GM23248 (cell line): Measurements from ENCODE around the gene LDLRAD4. TPM values are rescaled to one million over a fixed set of nuclear protein-coding genes. Genes with fewer than 3 reads are reported as not detected.

ENCODE experiments used
- DNase-seq: peaks from one replicate; pipeline ENCODE4 v3.0.0-alpha.2; 2015
- H2AFZ ChIP-seq: fragments of 200-600 bp; sonication (generic); 2 replicates; pipeline ENCODE4 v1.6.1; 2016; ENCODE audit warnings: antibody characterized with exemption
- H3F3A ChIP-seq: fragments of 200-600 bp; sonication (generic); 2 replicates; pipeline ENCODE4 v1.6.1; 2016; ENCODE audit warnings: mild to moderate bottlenecking, antibody characterized with exemption, mixed run types; ENCODE audit not compliant: insufficient read depth
- H3K27ac ChIP-seq: fragments of 200-600 bp; sonication (generic); 2 replicates; pipeline ENCODE4 v1.5.1; 2016; ENCODE audit warnings: mild to moderate bottlenecking
- H3K27me3 ChIP-seq: fragments of 200-600 bp; sonication (generic); replicated peaks from 2 replicates; pipeline ENCODE4 v1.6.1; 2016; ENCODE audit warnings: mild to moderate bottlenecking; ENCODE audit not compliant: insufficient read depth
- H3K36me3 ChIP-seq: fragments of 200-600 bp; sonication (generic); 2 replicates; pipeline ENCODE4 v1.6.1; 2016; ENCODE audit warnings: low read depth, mild to moderate bottlenecking
- H3K4me1 ChIP-seq: fragments of 200-600 bp; sonication (generic); 2 replicates; pipeline ENCODE4 v1.6.1; 2016; ENCODE audit warnings: mild to moderate bottlenecking; ENCODE audit not compliant: insufficient read depth
- H3K4me2 ChIP-seq: fragments of 200-600 bp; sonication (generic); one replicate; pipeline ENCODE4 v1.6.1; 2016; ENCODE audit warnings: mild to moderate bottlenecking; ENCODE audit not compliant: unreplicated experiment
- H3K4me3 ChIP-seq: fragments of 200-600 bp; sonication (generic); 2 replicates; pipeline ENCODE4 v1.5.1; 2016; ENCODE audit warnings: mild to moderate bottlenecking
- H3K79me2 ChIP-seq: fragments of 200-600 bp; sonication (generic); 2 replicates; pipeline ENCODE4 v1.6.1; 2016; ENCODE audit warnings: mild to moderate bottlenecking; ENCODE audit not compliant: insufficient read depth
- H3K9ac ChIP-seq: fragments of 200-600 bp; sonication (generic); 2 replicates; pipeline ENCODE4 v1.6.1; 2016; ENCODE audit warnings: mild to moderate bottlenecking
- H3K9me2 ChIP-seq: fragments of 200-600 bp; sonication (generic); 2 replicates; pipeline ENCODE4 v1.6.1; 2016; ENCODE audit warnings: mixed run types, mild to moderate bottlenecking, moderate library complexity; ENCODE audit not compliant: insufficient read depth
- H3K9me3 ChIP-seq: fragments of 200-600 bp; sonication (generic); one replicate; pipeline ENCODE4 v1.6.1; 2017; ENCODE audit warnings: low read depth
- H4K20me1 ChIP-seq: fragments of 200-600 bp; sonication (generic); 2 replicates; pipeline ENCODE4 v1.6.0; 2016; ENCODE audit not compliant: insufficient read depth
- EZH2 ChIP-seq: fragments of 200-600 bp; sonication (generic); IDR thresholded peaks from 2 replicates; pipeline ENCODE4 v1.6.1; 2018; ENCODE audit warnings: antibody characterized with exemption, mild to moderate bottlenecking; ENCODE audit not compliant: insufficient read depth, poor library complexity, severe bottlenecking
- EZH2phosphoT487 ChIP-seq: fragments of 200-600 bp; sonication (generic); IDR thresholded peaks from 2 replicates; pipeline ENCODE4 v1.6.1; 2018; ENCODE audit warnings: antibody characterized with exemption, moderate library complexity, mild to moderate bottlenecking, low read depth; ENCODE audit not compliant: insufficient read depth
- WGBS, 2 experiments: methylation state at CpG; one replicate each; pipeline ENCODE4 v1.1.6; 2015 to 2017; ENCODE audit warnings: low lambda C conversion rate in 2 of 2, low coverage in 1 of 2; ENCODE audit errors: missing lambda C conversion rate in 2 of 2; 5-methylcytosine and 5-hydroxymethylcytosine counted together
- in situ Hi-C: fragments of 300-500 bp; cut with MboI; formaldehyde crosslinking; loops from 2 replicates; pipeline ENCODE4 v1.15.0; 2020
- polyA plus RNA-seq: library from polyadenylated mRNA; unstranded; fragments of >200 nt; fragmentation: Nextera tagmentation; extraction: Ambion mirVana; gene quantifications from 2 replicates; pipeline ENCODE4 v1.2.1, GENCODE V29; 2016
- total RNA-seq: library from RNA; depleted of rRNA; stranded (reverse); fragments of >200 nt; shearing (Covaris generic); gene quantifications from 2 replicates; pipeline ENCODE4 v1.2.3, GENCODE V29; 2014

The LDLRAD4 gene
- total and polyA plus RNA-seq, 2 experiments from 2014 or later = not detected

GRCh38 chr18:13407484-13407883 lies 188.9 kb downstream of the LDLRAD4 start:
- Histone ChIP-seq H2AFZ (no peak overlapping the region), H3K9ac (no peak overlapping the region), H4K20me1 (no peaks in the 10 kb centered on the region), H3K36me3 (no peaks in the 10 kb centered on the region), H3K9me3 (no peaks in the 10 kb centered on the region), H3K27ac (no peak overlapping the region), H3K27me3 (no peaks in the 10 kb centered on the region), H3F3A (no peaks in the 10 kb centered on the region), H3K4me1 (no peaks in the 10 kb centered on the region), H3K4me3 (no peak overlapping the region), H3K79me2 (no peaks in the 10 kb centered on the region), H3K4me2 (no peak overlapping the region), H3K9me2 (no peaks in the 10 kb centered on the region)
- DNase-seq = no peak
- TF ChIP-seq EZH2phosphoT487 (no peak), EZH2 (no peak)
- 31 to 43% methylated on average over 4 of the region's 4 CpGs for WGBS, 2 experiments
- in situ Hi-C loops = no loop called here

- H3F3A ChIP-seq = no peaks in the 10 kb centered on the region
- no peaks in the 10 kb centered on the region for H3K4me1 ChIP-seq
- no peaks in the 10 kb centered on the region for H3K9me2 ChIP-seq
- H3K27me3 ChIP-seq = no peaks in the 10 kb centered on the region
- no peaks in the 10 kb centered on the region for H3K79me2 ChIP-seq
- H3K4me2 ChIP-seq = no peak overlapping the region
- no peak overlapping the region for H3K4me3 ChIP-seq
- H3K9me3 ChIP-seq = no peaks in the 10 kb centered on the region
- H3K9ac ChIP-seq = no peak overlapping the region
- no peak overlapping the region for H3K27ac ChIP-seq
- DNase-seq = no peak
- TF ChIP-seq EZH2phosphoT487 (no peak), EZH2 (no peak)
- H2AFZ ChIP-seq = no peak overlapping the region
- 67 to 78% methylated on average over 1 of the region's 1 CpG for WGBS, 2 experiments
- no peaks in the 10 kb centered on the region for H3K36me3 ChIP-seq
- no peaks in the 10 kb centered on the region for H4K20me1 ChIP-seq
- in situ Hi-C loops = no loop called here
These were observed 190.5 kb downstream of the LDLRAD4 start for GRCh38 chr18:13409026-13409425.

- no peak for DNase-seq
- Histone ChIP-seq H3K4me3 (no peak overlapping the region), H4K20me1 (no peaks in the 10 kb centered on the region), H3K79me2 (no peaks in the 10 kb centered on the region), H3K27ac (no peak overlapping the region), H3K4me1 (no peaks in the 10 kb centered on the region), H3K27me3 (no peaks in the 10 kb centered on the region), H3K9me3 (no peaks in the 10 kb centered on the region), H3F3A (no peaks in the 10 kb centered on the region), H2AFZ (no peak overlapping the region), H3K4me2 (no peak overlapping the region), H3K36me3 (no peaks in the 10 kb centered on the region), H3K9ac (no peak overlapping the region), H3K9me2 (no peaks in the 10 kb centered on the region)
- 61 to 64% methylated on average over 11 of the region's 11 CpGs for WGBS, 2 experiments
- in situ Hi-C loops = no loop called here
- no peak for TF ChIP-seq EZH2phosphoT487
- no peak for TF ChIP-seq EZH2
These were observed 191.4 kb downstream of the LDLRAD4 start for GRCh38 chr18:13409997-13410396.

GRCh38 chr18:13410471-13410870 lies 191.9 kb downstream of the LDLRAD4 start:
- H2AFZ ChIP-seq = no peak overlapping the region
- H3K9me3 ChIP-seq = no peaks in the 10 kb centered on the region
- no peak overlapping the region for H3K4me2 ChIP-seq
- no peak for DNase-seq
- H3K79me2 ChIP-seq = no peaks in the 10 kb centered on the region
- no peaks in the 10 kb centered on the region for H3K36me3 ChIP-seq
- H3K27me3 ChIP-seq = no peaks in the 10 kb centered on the region
- TF ChIP-seq EZH2phosphoT487 = no peak
- TF ChIP-seq EZH2 = no peak
- in situ Hi-C loops = no loop called here
- no peak overlapping the region for H3K4me3 ChIP-seq
- H3K9me2 ChIP-seq = no peaks in the 10 kb centered on the region
- H3K4me1 ChIP-seq = no peaks in the 10 kb centered on the region
- no peak overlapping the region for H3K27ac ChIP-seq
- H3F3A ChIP-seq = no peaks in the 10 kb centered on the region
- no peaks in the 10 kb centered on the region for H4K20me1 ChIP-seq
- no peak overlapping the region for H3K9ac ChIP-seq

- in situ Hi-C loops = no loop called here
- WGBS, 2 experiments = 33 to 42% methylated on average over 1 of the region's 1 CpG
These were observed 193.5 kb downstream of the LDLRAD4 start for GRCh38 chr18:13412017-13412416.

More at GRCh38 chr18:13412017-13412416, 193.5 kb downstream of the LDLRAD4 start:
- no peaks in the 10 kb centered on the region for H3K9me2 ChIP-seq
- H4K20me1 ChIP-seq = no peaks in the 10 kb centered on the region
- TF ChIP-seq EZH2 (no peak), EZH2phosphoT487 (no peak)
- DNase-seq = no peak
- no peaks in the 10 kb centered on the region for H3K9me3 ChIP-seq
- H3K79me2 ChIP-seq = no peaks in the 10 kb centered on the region
- no peak overlapping the region for H3K27ac ChIP-seq
- no peaks in the 10 kb centered on the region for H3F3A ChIP-seq
- H3K27me3 ChIP-seq = no peaks in the 10 kb centered on the region
- no peaks in the 10 kb centered on the region for H3K4me1 ChIP-seq
- H3K36me3 ChIP-seq = no peaks in the 10 kb centered on the region
- H2AFZ ChIP-seq = no peak overlapping the region
- no peak overlapping the region for H3K9ac ChIP-seq
- H3K4me2 ChIP-seq = no peak overlapping the region
- H3K4me3 ChIP-seq = no peak overlapping the region
